ENCODE measurements around the gene COL4A6.
"Not testable (repeated sequence)": the region's sequence is repeated elsewhere in the genome, so short reads cannot be mapped to it uniquely, and the experiment has no call there.

The COL4A6 gene

DNA sequence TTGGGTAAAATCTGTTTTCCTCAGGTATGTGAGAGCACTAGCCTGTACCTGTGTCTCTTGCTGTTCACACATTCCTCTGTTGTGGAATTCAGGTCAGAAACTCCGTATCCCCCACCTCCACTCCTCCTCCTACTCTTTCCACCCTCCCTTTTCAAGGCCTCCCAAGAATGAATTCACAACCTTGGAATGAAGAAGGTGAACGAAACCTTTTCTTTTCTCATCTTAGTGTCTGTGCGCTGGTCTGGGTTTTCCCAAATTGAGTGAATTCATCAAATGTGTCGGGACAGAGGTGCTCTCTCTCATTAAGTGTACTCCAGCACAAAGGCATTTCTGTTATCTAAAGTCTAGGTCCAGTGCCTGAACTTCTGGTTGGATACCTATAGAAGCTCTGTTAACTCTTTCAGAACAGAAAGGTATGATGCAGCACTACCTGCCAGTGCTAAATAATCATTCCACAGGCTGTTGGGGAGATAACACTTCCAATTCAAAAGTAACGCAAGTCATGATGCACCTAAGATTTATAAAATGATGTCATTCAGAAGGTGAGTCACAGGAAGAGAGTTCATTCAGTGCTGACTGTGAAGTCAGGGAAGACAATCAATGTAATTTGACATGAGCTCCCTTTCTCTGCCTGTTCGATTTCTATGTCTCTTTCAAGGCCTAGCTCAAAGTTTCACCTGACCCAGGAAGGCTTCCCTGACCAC is 41.9 kb downstream of the COL4A6 start:
- no peak for DNase-seq (ENCODE audit: low read depth)
- H3K4me3 ChIP-seq (ENCODE audit: control insufficient read depth, low read depth, low read length), result no peak overlapping the region
- TF ChIP-seq, protein P1, sequence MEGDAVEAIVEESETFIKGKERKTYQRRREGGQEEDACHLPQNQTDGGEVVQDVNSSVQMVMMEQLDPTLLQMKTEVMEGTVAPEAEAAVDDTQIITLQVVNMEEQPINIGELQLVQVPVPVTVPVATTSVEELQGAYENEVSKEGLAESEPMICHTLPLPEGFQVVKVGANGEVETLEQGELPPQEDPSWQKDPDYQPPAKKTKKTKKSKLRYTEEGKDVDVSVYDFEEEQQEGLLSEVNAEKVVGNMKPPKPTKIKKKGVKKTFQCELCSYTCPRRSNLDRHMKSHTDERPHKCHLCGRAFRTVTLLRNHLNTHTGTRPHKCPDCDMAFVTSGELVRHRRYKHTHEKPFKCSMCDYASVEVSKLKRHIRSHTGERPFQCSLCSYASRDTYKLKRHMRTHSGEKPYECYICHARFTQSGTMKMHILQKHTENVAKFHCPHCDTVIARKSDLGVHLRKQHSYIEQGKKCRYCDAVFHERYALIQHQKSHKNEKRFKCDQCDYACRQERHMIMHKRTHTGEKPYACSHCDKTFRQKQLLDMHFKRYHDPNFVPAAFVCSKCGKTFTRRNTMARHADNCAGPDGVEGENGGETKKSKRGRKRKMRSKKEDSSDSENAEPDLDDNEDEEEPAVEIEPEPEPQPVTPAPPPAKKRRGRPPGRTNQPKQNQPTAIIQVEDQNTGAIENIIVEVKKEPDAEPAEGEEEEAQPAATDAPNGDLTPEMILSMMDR (IDR thresholded peaks at IDR 0.05; ENCODE audit: control insufficient read depth, insufficient read depth, low read depth, low read length, missing control alignments), result no peak

DNA sequence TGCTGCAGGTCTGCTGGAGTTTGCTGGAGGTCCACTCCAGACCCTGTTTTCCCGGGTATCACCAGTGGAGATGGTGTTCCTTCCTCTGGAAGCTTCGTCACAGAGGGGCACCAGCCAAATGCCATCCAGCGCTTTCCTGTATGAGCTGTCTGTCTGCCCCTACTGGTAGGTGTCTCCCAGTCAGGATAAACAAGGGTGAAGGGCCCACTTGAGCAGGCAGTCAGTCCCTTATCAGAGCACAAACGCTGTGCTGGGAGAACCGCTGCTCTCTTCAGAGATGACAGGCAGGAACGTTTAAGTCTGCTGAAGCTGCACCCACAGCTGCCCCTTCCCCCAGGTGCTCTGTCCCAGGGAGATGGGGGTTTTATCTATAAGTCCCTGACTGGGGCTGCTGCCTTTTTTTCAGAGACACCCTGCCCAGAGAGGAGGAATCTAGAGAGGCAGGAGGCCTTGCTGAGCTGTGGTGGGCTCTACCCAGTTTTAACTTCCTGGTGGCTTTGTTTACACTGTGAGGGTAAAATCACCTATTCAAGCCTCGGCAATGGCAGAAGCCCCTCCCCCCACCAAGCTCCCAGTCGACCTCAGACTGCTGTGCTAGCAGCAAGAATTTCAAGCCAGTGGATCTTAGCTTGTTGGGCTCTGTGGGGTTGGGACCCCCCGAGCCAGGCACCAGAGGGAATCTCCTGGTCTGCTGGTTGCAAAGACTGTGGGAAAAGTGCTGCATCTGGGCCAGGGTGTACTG is 47.1 kb downstream of the COL4A6 start:
- not testable (repeated sequence) for DNase-seq (ENCODE audit: low read depth); H3K4me3 ChIP-seq (ENCODE audit: control insufficient read depth, low read depth, low read length)

GRCh38 chrX:108384783-108385182 is 53.4 kb downstream of the COL4A6 start:
- no peak for DNase-seq (ENCODE audit: low read depth)
- TF ChIP-seq, protein P1 (IDR thresholded peaks at IDR 0.05; ENCODE audit: control insufficient read depth, insufficient read depth, low read depth, low read length, missing control alignments), result no peak
- no peak overlapping the region for H3K4me3 ChIP-seq (ENCODE audit: control insufficient read depth, low read depth, low read length)

GRCh38 chrX:108380222-108380621 is 58.0 kb downstream of the COL4A6 start:
- TF ChIP-seq, protein P1 (IDR thresholded peaks at IDR 0.05; ENCODE audit: control insufficient read depth, insufficient read depth, low read depth, low read length, missing control alignments), result no peak
- no peak overlapping the region for H3K4me3 ChIP-seq (ENCODE audit: control insufficient read depth, low read depth, low read length)
- DNase-seq (ENCODE audit: low read depth), result no peak

DNA sequence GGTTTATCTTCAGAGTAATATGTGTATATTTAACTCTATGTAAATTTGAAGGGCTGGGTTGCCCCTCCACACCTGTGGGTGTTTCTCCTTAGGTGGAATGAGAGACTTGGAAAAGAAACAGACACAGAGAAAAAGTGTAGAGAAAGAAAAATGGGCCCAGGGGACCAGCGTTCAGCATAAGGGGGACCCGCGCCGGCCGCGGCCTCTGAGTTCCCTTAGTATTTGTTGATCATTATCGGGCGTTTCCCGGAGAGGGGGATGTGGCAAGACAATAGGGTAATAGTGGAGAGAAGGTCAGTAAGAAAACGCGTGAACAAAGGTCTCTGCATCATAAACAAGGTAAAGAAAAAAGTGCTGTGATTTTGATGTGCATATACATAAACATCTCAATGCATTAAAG is 61.4 kb downstream of the COL4A6 start:
- H3K4me3 ChIP-seq (ENCODE audit: control insufficient read depth, low read depth, low read length); DNase-seq (ENCODE audit: low read depth): not testable (repeated sequence)

- not testable (repeated sequence) for H3K4me3 ChIP-seq (ENCODE audit: control insufficient read depth, low read depth, low read length); DNase-seq (ENCODE audit: low read depth)
Measured at GRCh38 chrX:108375591-108375990, 62.6 kb downstream of the COL4A6 start.

- no peak overlapping the region for H3K4me3 ChIP-seq (ENCODE audit: control insufficient read depth, low read depth, low read length)
- TF ChIP-seq, protein P1 (IDR thresholded peaks at IDR 0.05; ENCODE audit: control insufficient read depth, insufficient read depth, low read depth, low read length, missing control alignments), result no peak
- DNase-seq (ENCODE audit: low read depth), result no peak
Measured at GRCh38 chrX:108366644-108367406, 71.4 kb downstream of the COL4A6 start.

- TF ChIP-seq, protein P1 (IDR thresholded peaks at IDR 0.05; ENCODE audit: control insufficient read depth, insufficient read depth, low read depth, low read length, missing control alignments), result no peak
- H3K4me3 ChIP-seq (ENCODE audit: control insufficient read depth, low read depth, low read length), result no peak overlapping the region
- DNase-seq (ENCODE audit: low read depth), result no peak
Measured at GRCh38 chrX:108362026-108362425, 76.2 kb downstream of the COL4A6 start.
